ENCODE measurements around the gene GRPEL1.

Gene GRPEL1

DNA sequence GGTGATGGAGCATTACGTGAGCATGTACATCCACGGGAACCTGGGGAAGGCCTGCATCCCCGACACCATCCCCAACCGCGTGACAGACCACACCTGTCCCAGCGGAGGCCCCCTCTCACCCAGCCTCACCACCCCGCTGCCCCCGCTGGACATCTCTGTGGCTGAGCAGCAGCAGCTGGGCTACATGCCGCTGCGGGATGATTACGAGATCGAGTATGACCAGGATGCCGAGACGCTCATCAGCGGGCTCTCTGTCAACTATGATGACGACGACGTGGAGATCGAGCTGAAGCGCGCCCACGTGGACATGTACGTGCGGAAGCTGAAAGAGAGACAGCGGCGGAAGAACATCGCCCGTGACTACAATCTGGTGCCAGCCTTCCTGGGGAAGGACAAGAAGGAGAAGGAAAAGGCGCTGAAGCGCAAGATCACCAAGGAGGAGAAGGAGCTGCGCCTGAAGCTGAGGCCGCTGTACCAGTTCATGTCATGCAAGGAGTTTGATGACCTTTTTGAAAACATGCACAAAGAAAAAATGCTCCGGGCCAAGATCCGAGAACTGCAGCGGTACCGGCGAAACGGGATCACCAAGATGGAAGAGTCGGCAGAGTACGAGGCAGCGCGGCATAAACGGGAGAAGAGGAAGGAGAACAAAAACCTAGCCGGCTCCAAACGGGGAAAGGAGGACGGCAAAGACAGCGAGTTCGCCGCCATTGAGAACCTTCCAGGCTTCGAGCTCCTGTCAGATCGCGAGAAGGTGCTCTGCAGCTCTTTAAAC is 13.6 kb downstream of the GRPEL1 start:
- Histone ChIP-seq H3K27me3 (ENCODE audit: control insufficient read depth, insufficient read depth, low read length, poor library complexity, severe bottlenecking) (no peaks in the 10 kb centered on the region), H3K27ac (ENCODE audit: insufficient read depth, low read depth, low read length, poor library complexity, severe bottlenecking) (no peak overlapping the region), H3K4me3 (ENCODE audit: insufficient read depth, low read depth, low read length) (no peak overlapping the region), H3K4me1 (ENCODE audit: control insufficient read depth, insufficient read depth, low read length) (no peaks in the 10 kb centered on the region), H3K36me3 (ENCODE audit: control insufficient read depth, insufficient read depth, low read length) (peaks cover 5% of the 10 kb centered on the region), H3K9me3 (ENCODE audit: control insufficient read depth, low read length) (no peaks in the 10 kb centered on the region)
- 96% methylated on average over 52 of the region's 52 CpGs for WGBS, 2 experiments

DNA sequence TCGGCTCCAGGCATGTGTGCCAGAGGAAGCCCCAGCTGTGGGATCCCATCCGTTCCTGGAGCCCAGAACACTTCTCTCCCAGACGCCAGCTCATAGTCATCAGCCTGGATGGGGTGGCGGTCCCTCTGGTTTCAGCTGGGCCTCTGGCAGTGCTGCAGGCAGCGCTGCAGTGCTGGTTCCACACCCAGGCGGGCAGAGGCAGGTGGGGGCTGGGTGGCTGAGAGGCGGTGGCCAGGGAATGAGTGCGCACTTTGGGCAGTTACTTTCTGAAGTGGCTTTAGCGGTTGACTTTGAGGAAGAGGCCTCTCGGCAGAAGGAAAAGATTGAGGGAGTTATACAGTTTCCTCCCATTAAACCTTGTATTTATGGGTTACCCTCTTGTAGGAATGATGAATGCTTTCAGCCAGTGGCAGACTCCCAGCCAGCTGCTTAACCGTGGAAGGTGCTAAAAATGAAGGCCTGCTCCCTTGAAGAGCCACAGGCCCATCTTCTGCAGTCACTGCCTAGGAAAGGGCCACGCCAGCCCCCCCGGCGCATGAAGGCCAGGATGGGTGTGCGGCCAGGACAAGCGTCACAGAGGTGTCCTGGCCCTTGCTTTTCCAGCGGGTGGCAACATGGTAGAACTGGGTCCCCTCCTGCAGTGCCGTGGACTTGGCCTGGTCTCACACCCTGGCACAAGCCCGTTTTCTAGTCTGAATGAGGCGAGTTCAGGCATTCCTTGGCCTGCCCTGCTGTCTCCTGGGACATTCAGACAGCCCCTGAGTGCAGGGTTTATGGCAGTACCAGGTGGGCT is 14.7 kb downstream of the GRPEL1 start:
- Histone ChIP-seq H3K9me3 (ENCODE audit: control insufficient read depth, low read length) (no peaks in the 10 kb centered on the region), H3K27me3 (ENCODE audit: control insufficient read depth, insufficient read depth, low read length, poor library complexity, severe bottlenecking) (no peaks in the 10 kb centered on the region), H3K27ac (ENCODE audit: insufficient read depth, low read depth, low read length, poor library complexity, severe bottlenecking) (no peak overlapping the region), H3K4me1 (ENCODE audit: control insufficient read depth, insufficient read depth, low read length) (no peaks in the 10 kb centered on the region), H3K4me3 (ENCODE audit: insufficient read depth, low read depth, low read length) (no peak overlapping the region), H3K36me3 (ENCODE audit: control insufficient read depth, insufficient read depth, low read length) (peaks cover 3% of the 10 kb centered on the region)
- WGBS, 2 experiments: 94 to 95% methylated on average over 20 of the region's 20 CpGs

DNA sequence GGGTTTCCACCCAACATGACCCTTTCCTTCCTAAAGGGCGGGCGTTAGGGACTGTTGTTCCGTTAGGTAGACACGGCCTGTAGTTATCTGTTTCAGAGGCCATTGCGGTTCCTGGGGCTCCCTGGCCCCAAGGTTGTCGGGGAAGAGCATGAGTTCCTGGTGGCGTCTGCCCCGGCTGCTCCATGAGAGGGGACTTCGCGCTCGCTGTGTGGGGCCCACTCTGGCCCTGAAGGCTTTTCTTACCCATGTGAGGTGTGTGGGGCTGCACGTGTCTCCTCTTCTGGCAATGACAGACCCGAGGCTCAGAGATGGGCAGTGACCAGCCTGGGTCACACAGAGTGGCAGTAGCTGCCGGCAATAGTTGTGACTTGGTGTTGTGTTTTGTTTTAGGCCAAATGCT is 15.6 kb downstream of the GRPEL1 start:
- H3K4me1 ChIP-seq (ENCODE audit: control insufficient read depth, insufficient read depth, low read length): no peaks in the 10 kb centered on the region
- peaks cover 2% of the 10 kb centered on the region for H3K36me3 ChIP-seq (ENCODE audit: control insufficient read depth, insufficient read depth, low read length)
- no peaks in the 10 kb centered on the region for H3K27me3 ChIP-seq (ENCODE audit: control insufficient read depth, insufficient read depth, low read length, poor library complexity, severe bottlenecking)
- H3K27ac ChIP-seq (ENCODE audit: insufficient read depth, low read depth, low read length, poor library complexity, severe bottlenecking): no peak overlapping the region
- H3K4me3 ChIP-seq (ENCODE audit: insufficient read depth, low read depth, low read length): no peak overlapping the region
- WGBS, 2 experiments: 94 to 95% methylated on average over 14 of the region's 14 CpGs
- no peaks in the 10 kb centered on the region for H3K9me3 ChIP-seq (ENCODE audit: control insufficient read depth, low read length)

DNA sequence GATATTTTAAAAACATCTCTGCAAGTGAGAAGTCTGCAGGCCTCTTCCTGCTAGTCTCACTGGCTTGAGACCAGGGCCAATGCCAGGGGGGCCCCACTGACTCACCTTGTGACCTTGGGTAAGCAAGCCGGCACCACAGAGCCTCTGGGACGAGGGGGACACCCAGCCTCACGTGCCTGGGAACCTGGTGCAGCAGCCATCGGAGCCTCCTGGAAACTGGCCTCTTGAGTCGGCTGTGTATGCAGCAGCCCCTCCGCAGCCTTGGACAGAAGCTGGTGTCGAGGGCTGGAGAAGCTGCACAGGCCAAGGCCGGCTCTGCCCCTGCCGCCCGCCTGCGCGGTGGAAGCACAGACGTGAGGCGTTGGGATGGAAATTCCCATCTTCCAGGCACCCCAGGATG is 16.0 kb downstream of the GRPEL1 start:
- WGBS, 2 experiments: 95 to 96% methylated on average over 14 of the region's 14 CpGs

DNA sequence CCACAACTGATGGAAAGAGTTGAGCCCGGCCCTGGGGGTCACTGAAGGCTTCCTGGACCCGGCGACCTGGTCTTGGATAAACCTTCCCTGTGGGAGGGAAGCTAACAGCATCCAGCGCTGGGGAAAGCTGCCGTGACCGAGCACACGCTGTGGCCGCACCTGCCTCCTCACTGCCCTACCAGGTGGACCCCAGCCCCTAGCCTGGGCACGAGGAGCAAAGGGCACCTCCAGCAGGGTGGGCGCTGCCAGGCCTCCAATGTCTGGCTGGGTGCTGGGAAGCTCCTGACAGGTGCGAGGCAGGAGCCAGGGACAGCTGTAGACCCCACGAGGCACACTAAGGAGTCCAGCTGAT is 16.7 kb downstream of the GRPEL1 start:
- WGBS, 2 experiments: 89 to 91% methylated on average over 12 of the region's 12 CpGs
- H3K9me3 ChIP-seq (ENCODE audit: control insufficient read depth, low read length): no peaks in the 10 kb centered on the region
- H3K4me1 ChIP-seq (ENCODE audit: control insufficient read depth, insufficient read depth, low read length): no peaks in the 10 kb centered on the region
- H3K4me3 ChIP-seq (ENCODE audit: insufficient read depth, low read depth, low read length): no peak overlapping the region
- peaks cover 2% of the 10 kb centered on the region for H3K36me3 ChIP-seq (ENCODE audit: control insufficient read depth, insufficient read depth, low read length)
- H3K27ac ChIP-seq (ENCODE audit: insufficient read depth, low read depth, low read length, poor library complexity, severe bottlenecking): no peak overlapping the region
- H3K27me3 ChIP-seq (ENCODE audit: control insufficient read depth, insufficient read depth, low read length, poor library complexity, severe bottlenecking): no peaks in the 10 kb centered on the region

More for the DNA sequence above, 16.0 kb downstream of the GRPEL1 start:
- Histone ChIP-seq H3K9me3 (ENCODE audit: control insufficient read depth, low read length) (no peaks in the 10 kb centered on the region), H3K27ac (ENCODE audit: insufficient read depth, low read depth, low read length, poor library complexity, severe bottlenecking) (no peak overlapping the region), H3K27me3 (ENCODE audit: control insufficient read depth, insufficient read depth, low read length, poor library complexity, severe bottlenecking) (no peaks in the 10 kb centered on the region), H3K4me1 (ENCODE audit: control insufficient read depth, insufficient read depth, low read length) (no peaks in the 10 kb centered on the region), H3K36me3 (ENCODE audit: control insufficient read depth, insufficient read depth, low read length) (peaks cover 2% of the 10 kb centered on the region), H3K4me3 (ENCODE audit: insufficient read depth, low read depth, low read length) (no peak overlapping the region)

DNA sequence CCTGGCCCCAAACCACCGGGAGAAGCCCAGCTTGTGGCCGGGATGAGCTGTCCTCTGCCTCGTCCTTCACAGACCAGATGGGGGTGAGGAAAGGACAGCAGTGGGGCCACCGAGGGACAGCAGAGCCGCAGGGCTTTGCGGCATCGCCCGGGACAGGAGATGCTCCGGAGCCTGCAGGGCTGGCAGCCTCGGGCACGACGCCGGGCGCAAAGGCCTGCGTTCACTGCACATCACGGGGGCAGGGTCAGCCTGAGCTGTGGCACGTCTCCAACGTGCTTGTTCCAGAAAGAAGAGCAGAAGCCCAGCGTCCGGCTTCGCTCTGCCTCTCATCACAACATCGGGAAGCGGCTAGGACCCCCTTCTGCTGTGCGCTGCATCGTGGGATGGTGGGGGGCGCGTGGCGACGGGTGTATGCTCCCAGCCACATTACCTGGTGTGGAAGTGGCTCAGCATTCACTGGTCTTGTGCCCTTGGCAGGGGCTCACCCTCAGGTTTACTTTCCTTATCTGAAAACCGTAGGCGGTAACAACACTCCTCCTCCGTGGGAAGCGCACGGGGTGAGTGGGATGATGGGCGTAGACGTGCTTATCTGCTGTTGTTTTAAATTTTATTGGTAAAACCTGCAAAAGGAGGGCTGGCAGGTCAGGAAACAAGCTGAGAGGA is 17.3 kb downstream of the GRPEL1 start:
- Histone ChIP-seq H3K9me3 (ENCODE audit: control insufficient read depth, low read length) (no peaks in the 10 kb centered on the region), H3K27ac (ENCODE audit: insufficient read depth, low read depth, low read length, poor library complexity, severe bottlenecking) (no peak overlapping the region), H3K36me3 (ENCODE audit: control insufficient read depth, insufficient read depth, low read length) (peaks cover 2% of the 10 kb centered on the region), H3K4me3 (ENCODE audit: insufficient read depth, low read depth, low read length) (no peak overlapping the region), H3K27me3 (ENCODE audit: control insufficient read depth, insufficient read depth, low read length, poor library complexity, severe bottlenecking) (no peaks in the 10 kb centered on the region), H3K4me1 (ENCODE audit: control insufficient read depth, insufficient read depth, low read length) (no peaks in the 10 kb centered on the region)
- WGBS, 2 experiments: 94 to 95% methylated on average over 36 of the region's 36 CpGs

DNA sequence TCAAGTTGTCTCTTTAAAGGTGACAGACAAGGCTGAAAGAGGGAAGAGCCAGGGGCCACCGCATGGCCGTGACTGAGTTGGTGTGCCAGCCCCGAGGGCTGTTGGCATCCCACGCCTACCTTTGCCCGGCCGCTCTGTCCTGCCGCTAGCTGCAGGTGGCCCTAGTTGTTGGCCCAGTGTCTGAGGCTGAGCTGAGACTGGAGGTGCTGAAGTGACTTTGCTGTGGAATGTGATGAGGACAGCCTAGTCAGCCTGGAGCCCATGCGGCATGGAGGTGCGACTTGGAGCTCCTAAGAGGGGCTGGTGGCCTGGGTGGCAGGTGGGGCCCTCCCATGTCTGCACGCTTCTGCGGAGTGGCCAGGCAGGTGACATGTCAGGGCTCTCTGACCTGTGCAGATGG is 18.1 kb downstream of the GRPEL1 start:
- H3K4me1 ChIP-seq (ENCODE audit: control insufficient read depth, insufficient read depth, low read length): no peaks in the 10 kb centered on the region
- H3K36me3 ChIP-seq (ENCODE audit: control insufficient read depth, insufficient read depth, low read length): no peaks in the 10 kb centered on the region
- WGBS, 2 experiments: 95 to 97% methylated on average over 11 of the region's 11 CpGs
- no peak overlapping the region for H3K4me3 ChIP-seq (ENCODE audit: insufficient read depth, low read depth, low read length)
- H3K27me3 ChIP-seq (ENCODE audit: control insufficient read depth, insufficient read depth, low read length, poor library complexity, severe bottlenecking): no peaks in the 10 kb centered on the region
- no peak overlapping the region for H3K27ac ChIP-seq (ENCODE audit: insufficient read depth, low read depth, low read length, poor library complexity, severe bottlenecking)
- H3K9me3 ChIP-seq (ENCODE audit: control insufficient read depth, low read length): no peaks in the 10 kb centered on the region

DNA sequence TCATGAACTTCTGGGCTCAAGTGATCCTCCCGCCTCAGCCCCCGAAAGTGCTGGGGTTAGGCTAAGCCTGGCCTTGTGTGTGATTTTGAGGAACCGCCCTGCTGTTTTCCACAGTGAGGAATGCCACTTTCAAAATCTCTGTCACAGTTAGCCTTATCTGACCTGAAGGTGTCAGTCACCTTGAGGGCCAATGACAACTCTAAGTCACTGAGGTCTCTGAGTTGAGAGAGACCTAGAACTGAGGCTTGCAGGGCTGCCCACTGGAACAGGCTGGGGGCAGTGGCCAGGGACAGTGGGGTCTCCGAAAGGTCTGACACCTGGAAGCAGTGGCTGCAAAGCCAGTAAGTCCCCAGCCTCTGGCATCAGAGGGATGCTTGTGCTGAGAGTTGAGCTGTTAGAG is 18.6 kb downstream of the GRPEL1 start:
- H3K27ac ChIP-seq (ENCODE audit: insufficient read depth, low read depth, low read length, poor library complexity, severe bottlenecking): no peak overlapping the region
- H3K4me3 ChIP-seq (ENCODE audit: insufficient read depth, low read depth, low read length): no peak overlapping the region
- WGBS, 2 experiments: 90 to 97% methylated on average over 4 of the region's 4 CpGs
- no peaks in the 10 kb centered on the region for H3K36me3 ChIP-seq (ENCODE audit: control insufficient read depth, insufficient read depth, low read length)
- H3K9me3 ChIP-seq (ENCODE audit: control insufficient read depth, low read length): no peaks in the 10 kb centered on the region
- H3K4me1 ChIP-seq (ENCODE audit: control insufficient read depth, insufficient read depth, low read length): peaks cover 2% of the 10 kb centered on the region
- peaks cover 1% of the 10 kb centered on the region for H3K27me3 ChIP-seq (ENCODE audit: control insufficient read depth, insufficient read depth, low read length, poor library complexity, severe bottlenecking)

DNA sequence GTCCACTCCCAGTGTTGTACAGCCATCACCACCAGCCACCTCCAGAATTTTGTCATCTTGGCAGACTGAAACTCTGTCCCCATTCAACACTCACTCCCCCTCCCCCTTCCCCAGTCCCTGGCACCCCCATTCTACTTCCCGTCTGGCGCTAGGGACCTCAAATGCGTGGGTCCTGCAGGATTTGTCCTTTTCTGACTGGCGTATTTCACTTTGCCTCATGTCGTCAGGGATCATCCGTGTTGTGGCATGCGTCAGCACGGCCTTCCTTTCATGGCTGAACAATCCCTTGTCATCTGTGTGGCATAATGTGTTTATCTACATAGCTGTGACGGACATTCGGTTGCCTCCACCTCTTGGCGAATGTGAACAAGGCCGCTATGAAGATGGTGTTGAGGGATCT is 19.2 kb downstream of the GRPEL1 start:
- H3K27ac ChIP-seq (ENCODE audit: insufficient read depth, low read depth, low read length, poor library complexity, severe bottlenecking): no peak overlapping the region
- no peak overlapping the region for H3K4me3 ChIP-seq (ENCODE audit: insufficient read depth, low read depth, low read length)
- 95 to 96% methylated on average over 12 of the region's 12 CpGs for WGBS, 2 experiments
- peaks cover 5% of the 10 kb centered on the region for H3K4me1 ChIP-seq (ENCODE audit: control insufficient read depth, insufficient read depth, low read length)
- H3K27me3 ChIP-seq (ENCODE audit: control insufficient read depth, insufficient read depth, low read length, poor library complexity, severe bottlenecking): peaks cover 8% of the 10 kb centered on the region
- H3K9me3 ChIP-seq (ENCODE audit: control insufficient read depth, low read length): no peaks in the 10 kb centered on the region
- H3K36me3 ChIP-seq (ENCODE audit: control insufficient read depth, insufficient read depth, low read length): no peaks in the 10 kb centered on the region

DNA sequence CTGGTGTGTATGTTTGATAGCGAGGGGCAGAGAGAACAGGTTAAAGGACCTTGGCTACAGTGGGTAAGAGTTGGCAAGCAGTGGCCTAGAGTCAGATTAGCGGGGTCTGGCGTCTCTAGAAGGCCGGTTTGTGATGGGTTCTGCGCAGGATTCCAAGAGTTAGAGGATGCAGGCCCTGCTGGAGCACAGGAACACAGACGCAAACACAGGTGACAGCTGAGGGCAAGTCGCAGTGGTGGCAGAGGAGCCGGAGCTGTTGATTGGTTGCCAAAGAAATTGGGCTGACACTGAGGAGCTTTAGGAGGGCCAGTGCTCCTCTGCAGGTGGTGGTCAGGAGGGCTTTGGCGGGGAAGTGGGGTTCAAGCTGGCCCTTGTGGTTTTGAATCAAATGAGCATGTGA is 20.9 kb downstream of the GRPEL1 start:
- Histone ChIP-seq H3K4me1 (ENCODE audit: control insufficient read depth, insufficient read depth, low read length) (peaks cover 6% of the 10 kb centered on the region), H3K27me3 (ENCODE audit: control insufficient read depth, insufficient read depth, low read length, poor library complexity, severe bottlenecking) (peaks cover 11% of the 10 kb centered on the region), H3K27ac (ENCODE audit: insufficient read depth, low read depth, low read length, poor library complexity, severe bottlenecking) (no peak overlapping the region), H3K36me3 (ENCODE audit: control insufficient read depth, insufficient read depth, low read length) (no peaks in the 10 kb centered on the region), H3K4me3 (ENCODE audit: insufficient read depth, low read depth, low read length) (no peak overlapping the region), H3K9me3 (ENCODE audit: control insufficient read depth, low read length) (no peaks in the 10 kb centered on the region)
- WGBS, 2 experiments: 89 to 91% methylated on average over 9 of the region's 9 CpGs

Data from ectodermal cell (in vitro differentiated cells).